Measurements from ENCODE around the gene CTDP1.

The CTDP1 gene

GRCh38 chr18:79697178-79697577 lies 17.6 kb downstream of the CTDP1 start:
- Histone ChIP-seq H3K4me1 (ENCODE audit: insufficient read depth, low read length, severe bottlenecking) (no peaks in the 10 kb centered on the region), H3K9me3 (ENCODE audit: low read length) (no peaks in the 10 kb centered on the region), H4K20me1 (ENCODE audit: insufficient read depth, low read length) (no peaks in the 10 kb centered on the region), H3K4me3 (ENCODE audit: low read depth, low read length, poor library complexity, severe bottlenecking) (no peak overlapping the region), H2AFZ (ENCODE audit: low read length) (no peak overlapping the region), H3K27ac (ENCODE audit: low read depth, low read length, poor library complexity, severe bottlenecking) (no peak overlapping the region), H3K79me2 (ENCODE audit: insufficient read depth, low read length) (peaks cover 4% of the 10 kb centered on the region; the same call in 1 of the 2 replicates), H3F3A (ENCODE audit: insufficient read depth, low read length) (no peaks in the 10 kb centered on the region), H3K9ac (ENCODE audit: low read length) (no peak overlapping the region), H3K36me3 (ENCODE audit: insufficient read depth, low read length) (peaks cover 64% of the 10 kb centered on the region), H3K4me2 (ENCODE audit: low read length) (no peak overlapping the region), H3K27me3 (ENCODE audit: insufficient read depth, low read length) (no peaks in the 10 kb centered on the region), H3K9me2 (ENCODE audit: low read depth, low read length) (no peaks in the 10 kb centered on the region)
- no peak for TF ChIP-seq EZH2 (IDR thresholded peaks at IDR 0.05; ENCODE audit: borderline replicate concordance, low read length)
- TF ChIP-seq, protein P1, sequence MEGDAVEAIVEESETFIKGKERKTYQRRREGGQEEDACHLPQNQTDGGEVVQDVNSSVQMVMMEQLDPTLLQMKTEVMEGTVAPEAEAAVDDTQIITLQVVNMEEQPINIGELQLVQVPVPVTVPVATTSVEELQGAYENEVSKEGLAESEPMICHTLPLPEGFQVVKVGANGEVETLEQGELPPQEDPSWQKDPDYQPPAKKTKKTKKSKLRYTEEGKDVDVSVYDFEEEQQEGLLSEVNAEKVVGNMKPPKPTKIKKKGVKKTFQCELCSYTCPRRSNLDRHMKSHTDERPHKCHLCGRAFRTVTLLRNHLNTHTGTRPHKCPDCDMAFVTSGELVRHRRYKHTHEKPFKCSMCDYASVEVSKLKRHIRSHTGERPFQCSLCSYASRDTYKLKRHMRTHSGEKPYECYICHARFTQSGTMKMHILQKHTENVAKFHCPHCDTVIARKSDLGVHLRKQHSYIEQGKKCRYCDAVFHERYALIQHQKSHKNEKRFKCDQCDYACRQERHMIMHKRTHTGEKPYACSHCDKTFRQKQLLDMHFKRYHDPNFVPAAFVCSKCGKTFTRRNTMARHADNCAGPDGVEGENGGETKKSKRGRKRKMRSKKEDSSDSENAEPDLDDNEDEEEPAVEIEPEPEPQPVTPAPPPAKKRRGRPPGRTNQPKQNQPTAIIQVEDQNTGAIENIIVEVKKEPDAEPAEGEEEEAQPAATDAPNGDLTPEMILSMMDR (IDR thresholded peaks at IDR 0.05; ENCODE audit: low read length), result no peak

DNA sequence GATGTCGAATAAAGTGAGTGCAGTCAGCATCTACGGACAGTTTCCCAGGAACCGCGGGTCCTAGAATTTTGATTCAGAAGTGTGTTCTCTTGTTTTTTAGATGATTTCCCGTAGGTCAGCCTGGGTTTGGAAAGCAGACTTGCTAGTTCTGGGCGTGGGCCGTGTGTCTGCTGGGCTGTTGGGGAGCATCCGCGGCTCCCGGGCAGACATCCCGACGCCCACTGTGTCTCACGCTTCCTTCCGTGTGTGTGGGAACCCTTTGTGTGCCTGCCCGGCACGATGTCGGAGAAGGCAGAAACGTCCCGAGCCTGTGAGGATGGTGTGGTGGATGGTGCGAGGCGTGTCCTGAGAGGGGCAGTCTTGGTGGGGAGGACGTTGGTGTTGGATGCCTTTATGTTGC lies 18.4 kb downstream of the CTDP1 start:
- Histone ChIP-seq H3K27me3 (ENCODE audit: insufficient read depth, low read length) (no peaks in the 10 kb centered on the region), H2AFZ (ENCODE audit: low read length) (no peak overlapping the region), H4K20me1 (ENCODE audit: insufficient read depth, low read length) (no peaks in the 10 kb centered on the region), H3K4me1 (ENCODE audit: insufficient read depth, low read length, severe bottlenecking) (no peaks in the 10 kb centered on the region), H3K79me2 (ENCODE audit: insufficient read depth, low read length) (no peaks in the 10 kb centered on the region; the same call in 1 of the 2 replicates), H3F3A (ENCODE audit: insufficient read depth, low read length) (no peaks in the 10 kb centered on the region), H3K9ac (ENCODE audit: low read length) (no peak overlapping the region), H3K4me2 (ENCODE audit: low read length) (no peak overlapping the region), H3K4me3 (ENCODE audit: low read depth, low read length, poor library complexity, severe bottlenecking) (no peak overlapping the region), H3K27ac (ENCODE audit: low read depth, low read length, poor library complexity, severe bottlenecking) (no peak overlapping the region), H3K9me3 (ENCODE audit: low read length) (no peaks in the 10 kb centered on the region), H3K9me2 (ENCODE audit: low read depth, low read length) (no peaks in the 10 kb centered on the region), H3K36me3 (ENCODE audit: insufficient read depth, low read length) (peaks cover 67% of the 10 kb centered on the region)
- TF ChIP-seq EZH2 (IDR thresholded peaks at IDR 0.05; ENCODE audit: borderline replicate concordance, low read length), result no peak
- TF ChIP-seq, protein P1 (IDR thresholded peaks at IDR 0.05; ENCODE audit: low read length), result no peak

GRCh38 chr18:79698668-79699335 lies 19.2 kb downstream of the CTDP1 start:
- Histone ChIP-seq H3K27ac (ENCODE audit: low read depth, low read length, poor library complexity, severe bottlenecking) (no peak overlapping the region), H2AFZ (ENCODE audit: low read length) (no peak overlapping the region), H3K79me2 (ENCODE audit: insufficient read depth, low read length) (no peaks in the 10 kb centered on the region), H3K36me3 (ENCODE audit: insufficient read depth, low read length) (peaks cover 76% of the 10 kb centered on the region), H3K4me2 (ENCODE audit: low read length) (no peak overlapping the region), H3K9me3 (ENCODE audit: low read length) (no peaks in the 10 kb centered on the region), H3F3A (ENCODE audit: insufficient read depth, low read length) (no peaks in the 10 kb centered on the region), H3K27me3 (ENCODE audit: insufficient read depth, low read length) (no peaks in the 10 kb centered on the region), H4K20me1 (ENCODE audit: insufficient read depth, low read length) (no peaks in the 10 kb centered on the region), H3K4me3 (ENCODE audit: low read depth, low read length, poor library complexity, severe bottlenecking) (no peak overlapping the region), H3K4me1 (ENCODE audit: insufficient read depth, low read length, severe bottlenecking) (no peaks in the 10 kb centered on the region), H3K9me2 (ENCODE audit: low read depth, low read length) (no peaks in the 10 kb centered on the region), H3K9ac (ENCODE audit: low read length) (no peak overlapping the region)
- TF ChIP-seq, protein P1 (IDR thresholded peaks at IDR 0.05; ENCODE audit: low read length), result no peak
- no peak for TF ChIP-seq EZH2 (IDR thresholded peaks at IDR 0.05; ENCODE audit: borderline replicate concordance, low read length)

Data from OCI-LY1 (cell line).